ENCODE measurements around the gene DNAJA1. TPM values are rescaled to one million over a fixed set of nuclear protein-coding genes. Genes with fewer than 3 reads are reported as not detected.

Gene DNAJA1
- polyA plus RNA-seq, 1 donor (not counting 4 experiments of a cell fraction or from before 2014, with no cell fraction given), result 169 TPM

GRCh38 chr9:32986971-32987370 is 38.1 kb upstream of the DNAJA1 start:
- Histone ChIP-seq H3K4me2 (ENCODE audit: control insufficient read depth, extremely low read depth, insufficient read depth, low read depth, low read length) (no peak overlapping the region), H3K36me3 (ENCODE audit: control insufficient read depth in 2 of 2, extremely low read depth in 1 of 2, insufficient read depth in 2 of 2, low read length in 2 of 2) (peaks cover 21 to 43% of the 10 kb centered on the region in 2 experiments), H3K27me3 (ENCODE audit: control insufficient read depth, extremely low read depth, insufficient read depth, low read length) (no peaks in the 10 kb centered on the region), H2AFZ (ENCODE audit: control insufficient read depth, low read length) (no peak overlapping the region), H3K9me1 (ENCODE audit: control insufficient read depth, extremely low read depth, insufficient read depth, low read length) (no peaks in the 10 kb centered on the region), H3K9ac (ENCODE audit: control insufficient read depth, extremely low read depth, insufficient read depth, low read length) (no peak overlapping the region), H3K9me3 (ENCODE audit: control insufficient read depth, low read depth, low read length) (no peaks in the 10 kb centered on the region), H3K79me2 (ENCODE audit: control insufficient read depth, insufficient read depth, low read length) (peaks cover 18% of the 10 kb centered on the region), H3K27ac (ENCODE audit: control insufficient read depth, insufficient read depth, low read length) (no peak overlapping the region), H3K4me3 (ENCODE audit: control insufficient read depth in 2 of 3, extremely low read depth in 1 of 3, insufficient read depth in 2 of 3, low read depth in 1 of 3, low read length in 3 of 3) (no peak overlapping the region), H3K4me1 (ENCODE audit: control insufficient read depth, extremely low read depth, insufficient read depth, low read length) (no peaks in the 10 kb centered on the region), H4K20me1 (ENCODE audit: control insufficient read depth, extremely low read depth, insufficient read depth, low read length) (no peaks in the 10 kb centered on the region)
- DNase-seq (ENCODE audit: low read depth, low spot score) (no peak), FAIRE-seq (no peak)
- dilution Hi-C loops (cut with MboI; ENCODE audit: extremely low pct_ligation_motif_present, low sequenced_read_pairs), result no loop called here
- TF ChIP-seq CTCF (optimal IDR thresholded peaks at IDR 0.05 in 1 of 3, IDR thresholded peaks at IDR 0.05 in 1 of 3, conservative IDR thresholded peaks at IDR 0.05 in 1 of 3; ENCODE audit: extremely low read depth in 1 of 3, insufficient read depth in 2 of 3, low read length in 3 of 3) (no peak), EZH2 (IDR thresholded peaks at IDR 0.05; ENCODE audit: low read length) (no peak)

DNA sequence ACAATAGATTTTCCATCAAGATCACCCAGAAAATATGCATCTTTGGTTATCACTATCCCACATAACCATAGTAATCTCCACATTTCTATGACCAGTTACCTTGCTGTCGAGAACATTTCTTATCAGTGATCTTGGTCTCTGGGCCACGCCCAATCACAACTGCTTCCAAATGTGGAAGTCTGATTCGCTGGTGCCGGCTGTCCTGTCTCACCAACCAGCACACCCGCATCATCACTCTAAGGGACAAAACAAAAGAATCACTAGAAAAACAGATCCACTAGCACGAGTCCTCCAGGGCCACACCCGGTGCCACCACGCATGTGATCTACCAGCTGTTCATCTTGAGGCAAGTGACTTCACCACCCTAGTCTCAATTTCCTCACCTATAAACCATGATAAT is 35.4 kb upstream of the DNAJA1 start:
- peaks cover 40% of the 10 kb centered on the region for H3K79me2 ChIP-seq (ENCODE audit: control insufficient read depth, insufficient read depth, low read length)

More for the DNA sequence above, 35.4 kb upstream of the DNAJA1 start:
- peaks cover 2% of the 10 kb centered on the region for H3K4me1 ChIP-seq (ENCODE audit: control insufficient read depth, extremely low read depth, insufficient read depth, low read length)
- H3K27ac ChIP-seq (ENCODE audit: control insufficient read depth, insufficient read depth, low read length), result no peak overlapping the region
- dilution Hi-C loops (cut with MboI; ENCODE audit: extremely low pct_ligation_motif_present, low sequenced_read_pairs), result no loop called here
- no peaks in the 10 kb centered on the region for H3K9me3 ChIP-seq (ENCODE audit: control insufficient read depth, low read depth, low read length)
- DNase-seq (ENCODE audit: low read depth, low spot score), result no peak
- no peak overlapping the region for H3K9ac ChIP-seq (ENCODE audit: control insufficient read depth, extremely low read depth, insufficient read depth, low read length)
- H3K4me2 ChIP-seq (ENCODE audit: control insufficient read depth, extremely low read depth, insufficient read depth, low read depth, low read length), result no peak overlapping the region
- peaks cover 16 to 35% of the 10 kb centered on the region in 2 experiments for H3K36me3 ChIP-seq (ENCODE audit: control insufficient read depth in 2 of 2, extremely low read depth in 1 of 2, insufficient read depth in 2 of 2, low read length in 2 of 2)
- H3K27me3 ChIP-seq (ENCODE audit: control insufficient read depth, extremely low read depth, insufficient read depth, low read length), result no peaks in the 10 kb centered on the region
- no peak for TF ChIP-seq EZH2 (IDR thresholded peaks at IDR 0.05; ENCODE audit: low read length)
- TF ChIP-seq CTCF (optimal IDR thresholded peaks at IDR 0.05 in 1 of 3, IDR thresholded peaks at IDR 0.05 in 1 of 3, conservative IDR thresholded peaks at IDR 0.05 in 1 of 3; ENCODE audit: extremely low read depth in 1 of 3, insufficient read depth in 2 of 3, low read length in 3 of 3), result no peak
- H3K4me3 ChIP-seq (ENCODE audit: control insufficient read depth in 2 of 3, extremely low read depth in 1 of 3, insufficient read depth in 2 of 3, low read depth in 1 of 3, low read length in 3 of 3), result no peak overlapping the region
- no peaks in the 10 kb centered on the region for H4K20me1 ChIP-seq (ENCODE audit: control insufficient read depth, extremely low read depth, insufficient read depth, low read length)
- no peak overlapping the region for H2AFZ ChIP-seq (ENCODE audit: control insufficient read depth, low read length)
- FAIRE-seq, result no peak
- H3K9me1 ChIP-seq (ENCODE audit: control insufficient read depth, extremely low read depth, insufficient read depth, low read length), result no peaks in the 10 kb centered on the region

Data from keratinocyte (primary cell).